Gastroesophageal sphincter (tissue), 3 donors: ENCODE data around the gene ORC3.

Source experiments
- EP300 ChIP-seq: sonication (generic); formaldehyde crosslinking; IDR thresholded peaks from one replicate; pipeline ENCODE4 v1.6.1; 2017; ENCODE audit warnings: antibody characterized with exemption, mild to moderate bottlenecking
- POLR2A ChIP-seq, 2 donors: fragments of 450-650 bp; IDR thresholded peaks; one replicate each; pipeline ENCODE4 v1.6.1; 2017; ENCODE audit warnings: antibody characterized with exemption in 2 of 2, mild to moderate bottlenecking in 2 of 2, moderate library complexity in 1 of 2
- POLR2AphosphoS5 ChIP-seq: sonication (generic); formaldehyde crosslinking; IDR thresholded peaks from one replicate; pipeline ENCODE4 v1.6.1; 2017; ENCODE audit warnings: antibody characterized with exemption
- TF ChIP-seq, protein P1 (sequence below), 4 experiments: fragments of 200-600 bp in 2 of 4; fragments of 450-650 bp in 2 of 4; sonication (generic) in 1 of 4; IDR thresholded peaks; one replicate each; pipeline ENCODE4 v1.5.1; 2017 to 2019; ENCODE audit warnings: antibody characterized with exemption in 4 of 4, mild to moderate bottlenecking in 2 of 4, moderate library complexity in 2 of 4

DNA sequence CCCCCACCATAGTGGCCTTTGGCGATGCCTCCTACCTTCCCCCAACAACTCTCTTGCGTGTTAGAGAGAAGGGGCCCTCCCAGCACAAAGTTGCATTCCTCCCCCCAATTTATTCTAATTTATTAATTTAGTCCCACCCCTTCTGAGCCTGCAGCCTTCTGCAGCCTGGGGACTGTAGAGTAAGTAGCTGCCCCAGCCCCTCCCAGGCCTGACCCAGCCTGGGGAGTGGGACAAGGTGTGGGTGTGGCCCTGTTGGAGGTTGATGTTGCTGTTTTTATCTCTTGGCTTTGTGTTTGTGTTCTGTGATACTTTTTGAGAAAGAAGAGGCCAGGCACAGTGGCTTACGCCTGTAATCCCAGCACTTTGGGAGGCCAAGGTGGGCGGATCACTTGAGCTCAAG lies 49.4 kb downstream of the ORC3 start:
- TF ChIP-seq, protein P1, sequence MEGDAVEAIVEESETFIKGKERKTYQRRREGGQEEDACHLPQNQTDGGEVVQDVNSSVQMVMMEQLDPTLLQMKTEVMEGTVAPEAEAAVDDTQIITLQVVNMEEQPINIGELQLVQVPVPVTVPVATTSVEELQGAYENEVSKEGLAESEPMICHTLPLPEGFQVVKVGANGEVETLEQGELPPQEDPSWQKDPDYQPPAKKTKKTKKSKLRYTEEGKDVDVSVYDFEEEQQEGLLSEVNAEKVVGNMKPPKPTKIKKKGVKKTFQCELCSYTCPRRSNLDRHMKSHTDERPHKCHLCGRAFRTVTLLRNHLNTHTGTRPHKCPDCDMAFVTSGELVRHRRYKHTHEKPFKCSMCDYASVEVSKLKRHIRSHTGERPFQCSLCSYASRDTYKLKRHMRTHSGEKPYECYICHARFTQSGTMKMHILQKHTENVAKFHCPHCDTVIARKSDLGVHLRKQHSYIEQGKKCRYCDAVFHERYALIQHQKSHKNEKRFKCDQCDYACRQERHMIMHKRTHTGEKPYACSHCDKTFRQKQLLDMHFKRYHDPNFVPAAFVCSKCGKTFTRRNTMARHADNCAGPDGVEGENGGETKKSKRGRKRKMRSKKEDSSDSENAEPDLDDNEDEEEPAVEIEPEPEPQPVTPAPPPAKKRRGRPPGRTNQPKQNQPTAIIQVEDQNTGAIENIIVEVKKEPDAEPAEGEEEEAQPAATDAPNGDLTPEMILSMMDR (IDR thresholded peaks at IDR 0.05): no peak
- no peak for TF ChIP-seq POLR2A (IDR thresholded peaks at IDR 0.05)
- TF ChIP-seq POLR2AphosphoS5: no peak
- TF ChIP-seq EP300: no peak
